ENCODE measurements around the gene HGFAC. TPM values are rescaled to one million over a fixed set of nuclear protein-coding genes. Genes with fewer than 3 reads are reported as not detected.

HGFAC gene
- total and polyA plus RNA-seq, 9 donors = 0.15 to 2.1 (median 0.53) TPM; not detected in 2

DNA sequence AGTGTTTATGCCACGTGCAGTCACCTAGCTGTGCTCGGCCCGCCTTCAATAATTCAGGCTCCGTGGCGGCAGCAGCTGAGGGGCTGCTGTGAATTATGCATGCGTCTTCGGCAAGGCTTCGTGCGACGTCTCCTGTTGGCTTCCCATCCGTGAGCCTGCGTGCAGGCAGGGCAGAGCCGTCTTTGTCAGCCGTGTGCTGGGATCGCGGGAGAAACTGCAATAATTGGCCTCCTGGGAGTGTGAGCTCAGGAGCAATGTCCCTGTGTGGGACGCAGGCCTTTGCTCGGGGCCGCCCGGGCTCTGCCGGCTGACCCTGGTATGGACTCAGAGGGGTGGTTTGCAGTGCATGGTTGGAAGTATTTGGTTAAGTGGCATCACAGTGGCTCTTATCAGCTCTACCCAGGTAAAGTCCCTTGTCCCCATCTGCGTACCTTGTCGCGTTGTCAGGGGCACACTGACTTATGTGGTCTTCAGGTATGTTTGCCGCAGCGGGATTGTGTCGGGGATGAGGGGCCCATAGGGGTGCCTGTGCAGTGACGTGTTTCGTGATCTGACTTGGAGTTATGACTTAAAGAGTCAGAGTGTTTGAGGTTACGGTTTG is 34.5 kb upstream of the HGFAC start:
- Histone ChIP-seq H3K4me3 (no peak overlapping the region), H3K27me3 (no peaks in the 10 kb centered on the region), H3K27ac (peak overlapping the region in 1 of 2 donors; percentile 71), H3K4me1 (ENCODE audit: insufficient read depth) (peaks cover 9% of the 10 kb centered on the region), H3K9me3 (no peaks in the 10 kb centered on the region), H3K36me3 (no peaks in the 10 kb centered on the region)
- 88 to 91% (median 88%) methylated on average over 30 of the region's 30 CpGs for WGBS, 3 donors
- intact Hi-C loops (cut with DNase I) = no loop called here
- TF ChIP-seq, protein P1, sequence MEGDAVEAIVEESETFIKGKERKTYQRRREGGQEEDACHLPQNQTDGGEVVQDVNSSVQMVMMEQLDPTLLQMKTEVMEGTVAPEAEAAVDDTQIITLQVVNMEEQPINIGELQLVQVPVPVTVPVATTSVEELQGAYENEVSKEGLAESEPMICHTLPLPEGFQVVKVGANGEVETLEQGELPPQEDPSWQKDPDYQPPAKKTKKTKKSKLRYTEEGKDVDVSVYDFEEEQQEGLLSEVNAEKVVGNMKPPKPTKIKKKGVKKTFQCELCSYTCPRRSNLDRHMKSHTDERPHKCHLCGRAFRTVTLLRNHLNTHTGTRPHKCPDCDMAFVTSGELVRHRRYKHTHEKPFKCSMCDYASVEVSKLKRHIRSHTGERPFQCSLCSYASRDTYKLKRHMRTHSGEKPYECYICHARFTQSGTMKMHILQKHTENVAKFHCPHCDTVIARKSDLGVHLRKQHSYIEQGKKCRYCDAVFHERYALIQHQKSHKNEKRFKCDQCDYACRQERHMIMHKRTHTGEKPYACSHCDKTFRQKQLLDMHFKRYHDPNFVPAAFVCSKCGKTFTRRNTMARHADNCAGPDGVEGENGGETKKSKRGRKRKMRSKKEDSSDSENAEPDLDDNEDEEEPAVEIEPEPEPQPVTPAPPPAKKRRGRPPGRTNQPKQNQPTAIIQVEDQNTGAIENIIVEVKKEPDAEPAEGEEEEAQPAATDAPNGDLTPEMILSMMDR (IDR thresholded peaks at IDR 0.05) = no peak
- no peak for TF ChIP-seq POLR2A (IDR thresholded peaks at IDR 0.05)
- no peak for TF ChIP-seq EP300 (IDR thresholded peaks at IDR 0.05)
- DNase-seq = peak in 4 of 5 donors; percentile 18 to 39 (median 24)

DNA sequence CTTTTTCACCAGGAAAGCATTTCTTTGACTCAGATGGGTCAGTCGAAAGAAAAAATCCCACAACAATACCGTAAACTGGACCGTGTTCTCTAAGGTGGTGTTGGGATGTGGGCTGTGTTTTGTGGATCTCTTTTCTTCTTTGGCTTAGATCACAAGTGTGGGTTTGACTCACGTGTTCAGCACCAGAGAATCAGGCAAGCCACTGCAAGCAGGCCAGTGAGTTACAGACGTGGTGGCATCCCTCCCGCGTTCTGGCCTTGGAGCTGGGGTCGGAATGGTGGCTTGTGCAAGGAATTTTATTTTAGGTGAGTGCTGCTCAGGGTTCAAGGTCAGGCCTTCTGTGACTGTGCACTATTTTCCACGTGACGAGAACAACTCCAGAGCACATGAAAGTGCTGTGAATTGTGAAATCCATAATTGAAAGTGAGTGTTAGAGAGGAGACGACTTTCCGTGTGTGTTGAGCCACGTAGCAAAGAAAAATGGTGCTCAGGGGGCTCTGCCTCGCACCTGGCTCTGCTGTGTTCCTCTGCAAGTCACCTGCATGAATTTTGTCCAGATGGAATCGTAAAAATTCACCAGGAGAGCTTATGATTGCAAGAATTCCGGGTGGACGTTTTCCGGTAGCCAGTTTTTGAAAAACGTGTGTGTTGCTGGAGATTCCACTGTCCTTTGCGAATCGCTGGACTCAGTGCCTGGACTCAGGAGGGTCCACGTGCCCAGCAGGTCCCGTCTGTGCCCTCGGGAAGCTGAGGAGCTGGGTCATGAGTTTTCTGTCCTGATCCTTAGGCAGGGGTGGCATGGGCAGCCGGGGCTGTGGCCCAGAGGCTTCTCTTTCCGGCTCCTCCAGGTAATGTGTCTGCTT is 33.6 kb upstream of the HGFAC start:
- Histone ChIP-seq H3K9me3 (no peaks in the 10 kb centered on the region), H3K4me1 (ENCODE audit: insufficient read depth) (peaks cover 9% of the 10 kb centered on the region), H3K27ac (peak overlapping the region in 1 of 2 donors; percentile 71), H3K27me3 (no peaks in the 10 kb centered on the region), H3K4me3 (no peak overlapping the region), H3K36me3 (no peaks in the 10 kb centered on the region)
- DNase-seq = peak; percentile 75 to 89 (median 86)
- intact Hi-C loops (cut with DNase I) = no loop called here
- 32 to 48% (median 34%) methylated on average over 26 of the region's 26 CpGs for WGBS, 3 donors
- TF ChIP-seq POLR2A (IDR thresholded peaks at IDR 0.05) (no peak), EP300 (IDR thresholded peaks at IDR 0.05) (no peak)
- TF ChIP-seq, protein P1 (IDR thresholded peaks at IDR 0.05) = no peak

DNA sequence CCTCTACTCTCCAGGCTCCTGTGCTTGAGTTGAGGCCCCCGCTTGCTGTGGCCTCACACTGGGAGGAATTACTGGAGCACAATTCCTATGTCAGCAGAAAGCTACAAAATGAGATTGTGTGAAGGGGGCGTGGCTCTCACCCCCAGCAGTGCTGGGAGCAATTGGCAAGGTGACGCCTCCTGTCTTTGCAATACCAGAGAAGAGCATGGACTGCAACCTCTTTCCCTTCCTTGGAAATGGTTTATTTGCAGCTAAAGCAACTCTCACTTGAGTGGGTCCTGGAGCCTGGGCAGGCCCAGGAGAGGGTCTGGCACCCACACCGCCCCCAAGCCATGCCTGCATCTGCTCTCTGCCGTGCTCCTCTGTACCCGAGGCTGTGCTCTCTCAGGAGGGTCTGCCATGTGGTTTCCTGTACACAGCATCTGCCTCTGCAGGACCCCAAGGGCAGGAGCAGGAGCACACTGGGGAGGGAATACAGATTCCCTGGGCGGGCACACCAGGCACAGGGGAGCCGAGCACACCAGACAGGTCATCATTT is 32.9 kb upstream of the HGFAC start:
- TF ChIP-seq EP300 (IDR thresholded peaks at IDR 0.05) = no peak
- TF ChIP-seq, protein P1 (IDR thresholded peaks at IDR 0.05) = no peak
- no peak for TF ChIP-seq POLR2A (IDR thresholded peaks at IDR 0.05)
- no peaks in the 10 kb centered on the region for H3K36me3 ChIP-seq
- peak in 2 of 5 donors; percentile 6 to 25 for DNase-seq
- H3K4me1 ChIP-seq (ENCODE audit: insufficient read depth) = peaks cover 9% of the 10 kb centered on the region
- no peaks in the 10 kb centered on the region for H3K27me3 ChIP-seq
- intact Hi-C loops (cut with DNase I) = no loop called here
- 86 to 87% (median 87%) methylated on average over 8 of the region's 8 CpGs for WGBS, 3 donors
- H3K9me3 ChIP-seq = no peaks in the 10 kb centered on the region
- no peak overlapping the region for H3K4me3 ChIP-seq
- H3K27ac ChIP-seq = peak overlapping the region in 1 of 2 donors; percentile 71

DNA sequence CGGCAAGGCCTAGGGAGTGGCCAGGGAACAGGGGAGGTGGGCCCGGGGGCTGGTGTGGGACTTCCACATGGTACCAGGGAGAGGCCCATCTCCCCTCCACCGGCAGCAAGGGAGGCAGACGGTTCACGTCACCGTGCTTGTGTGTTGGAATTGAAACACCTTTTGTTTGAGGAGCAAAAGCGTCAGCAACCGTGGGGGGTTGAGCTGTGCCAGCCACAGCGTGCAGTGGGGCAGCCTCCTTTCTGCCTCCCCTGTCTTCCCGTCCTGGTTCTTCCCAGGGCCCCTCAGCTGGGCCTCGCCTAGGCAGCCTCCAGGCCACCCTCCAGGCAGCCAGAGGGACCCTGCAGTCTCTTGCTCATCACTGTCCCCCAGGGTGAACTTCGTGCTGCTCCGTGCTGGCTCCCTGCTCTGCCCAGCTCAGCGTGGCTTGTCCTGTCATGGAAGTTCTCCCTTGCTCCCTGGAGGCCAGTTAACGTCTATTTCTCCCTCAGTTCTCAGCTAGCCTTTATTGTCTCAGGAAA is 32.1 kb upstream of the HGFAC start:
- DNase-seq = peak in 4 of 5 donors; percentile 14 to 34 (median 26)
- Histone ChIP-seq H3K27me3 (no peaks in the 10 kb centered on the region), H3K36me3 (no peaks in the 10 kb centered on the region), H3K4me3 (no peak overlapping the region), H3K4me1 (ENCODE audit: insufficient read depth) (peaks cover 9% of the 10 kb centered on the region), H3K27ac (peak overlapping the region in 1 of 2 donors; percentile 71), H3K9me3 (no peaks in the 10 kb centered on the region)
- TF ChIP-seq, protein P1 (IDR thresholded peaks at IDR 0.05) = no peak
- no peak for TF ChIP-seq POLR2A (IDR thresholded peaks at IDR 0.05)
- TF ChIP-seq EP300 (IDR thresholded peaks at IDR 0.05) = no peak
- WGBS, 3 donors = 89 to 92% (median 91%) methylated on average over 15 of the region's 15 CpGs
- intact Hi-C loops (cut with DNase I) = no loop called here

All from ovary (tissue), 9 donors.